WTC11 (cell line): ENCODE data around the gene ABTB2. TPM values are rescaled to one million over a fixed set of nuclear protein-coding genes. Genes with fewer than 3 reads are reported as not detected.
A peak's percentile ranks its signal among the peaks of the same experiment; 100 is the strongest.

Experiments used
- ATAC-seq: fragments of 200-7000 bp; cut with Tn5 transposase; 2 replicates; pipeline ENCODE4 v1.10.0; 2021; ENCODE audit warnings: mild to moderate bottlenecking, moderate library complexity
- CTCF ChIA-PET: fragments of 300-600 bp; sonication (Branson Sonifier 250); formaldehyde crosslinking; loops from one replicate; lab custom pipeline; 2021; ENCODE audit warnings: antibody characterized with exemption; lab: Charles Lee
- POLR2A ChIA-PET: fragments of 350-600 bp; sonication (Branson Sonifier 250); formaldehyde crosslinking; loops from one replicate; lab custom pipeline; 2021; ENCODE audit warnings: antibody characterized with exemption; lab: Charles Lee
- DNase-seq: peaks from one replicate; pipeline ENCODE4 v3.0.0; 2021; ENCODE audit warnings: low spot score
- H3K27ac Mint-ChIP-seq: 2 replicates; pipeline ENCODE4 v1.8.0; 2021; ENCODE audit warnings: mixed read lengths
- H3K27me3 Mint-ChIP-seq: 2 replicates; pipeline ENCODE4 v1.8.0; 2021; ENCODE audit warnings: low read depth, mild to moderate bottlenecking, moderate library complexity, mixed read lengths
- H3K36me3 Mint-ChIP-seq: 2 replicates; pipeline ENCODE4 v1.8.0; 2021; ENCODE audit warnings: mixed read lengths
- H3K4me1 Mint-ChIP-seq: 2 replicates; pipeline ENCODE4 v1.8.0; 2022; ENCODE audit warnings: mixed read lengths
- H3K4me3 Mint-ChIP-seq: 2 replicates; pipeline ENCODE4 v1.8.0; 2021; ENCODE audit warnings: mild to moderate bottlenecking, moderate library complexity, mixed read lengths
- H3K9me3 Mint-ChIP-seq: 2 replicates; pipeline ENCODE4 v1.8.0; 2021; ENCODE audit warnings: mixed read lengths
- ATF1 ChIP-seq: sonication (generic); formaldehyde crosslinking; IDR thresholded peaks from 2 replicates; pipeline ENCODE4 v1.8.1; 2023; ENCODE audit warnings: mild to moderate bottlenecking, moderate library complexity, missing genetic modification reagents
- CBFB ChIP-seq: sonication (generic); formaldehyde crosslinking; IDR thresholded peaks from 2 replicates; pipeline ENCODE4 v1.8.1; 2022; ENCODE audit warnings: mild to moderate bottlenecking, low read depth, missing genetic modification reagents
- ESRRA ChIP-seq: sonication (generic); formaldehyde crosslinking; IDR thresholded peaks from 2 replicates; pipeline ENCODE4 v1.8.1; 2022; ENCODE audit warnings: mild to moderate bottlenecking, missing genetic modification reagents, borderline replicate concordance
- GRHL2 ChIP-seq: fragments of 250-450 bp; sonication (Bioruptor Pico); IDR thresholded peaks from 2 replicates; pipeline ENCODE4 v1.8.0; 2022; ENCODE audit warnings: mild to moderate bottlenecking, moderate library complexity; ENCODE audit not compliant: insufficient replicate concordance, severe bottlenecking
- GTF2I ChIP-seq: fragments of 250-450 bp; sonication (Bioruptor Pico); conservative IDR thresholded peaks from 2 replicates; pipeline ENCODE4 v1.4.0; 2021; ENCODE audit warnings: mild to moderate bottlenecking
- JUN ChIP-seq: sonication (generic); formaldehyde crosslinking; IDR thresholded peaks from 2 replicates; pipeline ENCODE4 v1.8.0; 2023; ENCODE audit warnings: mild to moderate bottlenecking, missing genetic modification reagents
- MXD4 ChIP-seq: fragments of 250-450 bp; sonication (Bioruptor Pico); IDR thresholded peaks from 2 replicates; pipeline ENCODE4 v1.8.0; 2021; ENCODE audit warnings: mild to moderate bottlenecking, moderate library complexity, borderline replicate concordance
- NFATC4 ChIP-seq: fragments of 250-450 bp; sonication (Bioruptor Pico); IDR thresholded peaks from 2 replicates; pipeline ENCODE4 v1.9.0; 2021; ENCODE audit warnings: mild to moderate bottlenecking
- OVOL2 ChIP-seq: fragments of 250-450 bp; sonication (Bioruptor Pico); IDR thresholded peaks from 2 replicates; pipeline ENCODE4 v1.9.0; 2021; ENCODE audit warnings: mild to moderate bottlenecking, borderline replicate concordance
- PRRX2 ChIP-seq: fragments of 250-450 bp; sonication (Bioruptor Pico); IDR thresholded peaks from 2 replicates; pipeline ENCODE4 v1.8.0; 2021; ENCODE audit warnings: mild to moderate bottlenecking
- RELA ChIP-seq: sonication (generic); formaldehyde crosslinking; IDR thresholded peaks from 2 replicates; pipeline ENCODE4 v1.8.1; 2022; ENCODE audit warnings: missing genetic modification reagents, mild to moderate bottlenecking, borderline replicate concordance
- SOX15 ChIP-seq: fragments of 250-450 bp; sonication (Bioruptor Pico); IDR thresholded peaks from 2 replicates; pipeline ENCODE4 v1.9.0; 2021; ENCODE audit warnings: mild to moderate bottlenecking
- USF2 ChIP-seq: sonication (generic); formaldehyde crosslinking; IDR thresholded peaks from 2 replicates; pipeline ENCODE4 v1.8.1; 2023; ENCODE audit warnings: mild to moderate bottlenecking, missing genetic modification reagents, moderate library complexity
- ZNF121 ChIP-seq: sonication (generic); formaldehyde crosslinking; IDR thresholded peaks from 2 replicates; pipeline ENCODE4 v1.8.0; 2023; ENCODE audit warnings: missing genetic modification reagents
- ZNF138 ChIP-seq: sonication (generic); formaldehyde crosslinking; conservative IDR thresholded peaks from 2 replicates; pipeline ENCODE4 v1.8.1; 2022; ENCODE audit warnings: mild to moderate bottlenecking, moderate library complexity, missing genetic modification reagents
- ZNF232 ChIP-seq: sonication (generic); formaldehyde crosslinking; IDR thresholded peaks from 2 replicates; pipeline ENCODE4 v1.8.0; 2022; ENCODE audit warnings: mild to moderate bottlenecking, missing genetic modification reagents
- ZNF263 ChIP-seq: sonication (generic); formaldehyde crosslinking; IDR thresholded peaks from 2 replicates; pipeline ENCODE4 v1.8.1; 2022; ENCODE audit warnings: low read depth, mild to moderate bottlenecking, moderate library complexity, missing genetic modification reagents
- ZNF317 ChIP-seq: sonication (generic); formaldehyde crosslinking; IDR thresholded peaks from 2 replicates; pipeline ENCODE4 v1.8.1; 2023; ENCODE audit warnings: low read depth, mild to moderate bottlenecking, moderate library complexity, missing genetic modification reagents, borderline replicate concordance
- ZNF396 ChIP-seq: fragments of 250-450 bp; sonication (Bioruptor Pico); IDR thresholded peaks from 2 replicates; pipeline ENCODE4 v1.8.0; 2021; ENCODE audit warnings: mild to moderate bottlenecking, moderate library complexity, borderline replicate concordance
- total RNA-seq: library from RNA; stranded (reverse); gene quantifications from 3 replicates; pipeline ENCODE4 v1.2.3, GENCODE V29; 2021
- TF ChIP-seq, protein P1 (sequence below): sonication (generic); formaldehyde crosslinking; IDR thresholded peaks from 2 replicates; pipeline ENCODE4 v1.8.0; 2022; ENCODE audit warnings: mild to moderate bottlenecking, missing genetic modification reagents
- TF ChIP-seq, protein P2 (sequence below): fragments of 250-450 bp; sonication (Bioruptor Pico); conservative IDR thresholded peaks from 2 replicates; pipeline ENCODE4 v1.9.0; 2021; ENCODE audit warnings: mild to moderate bottlenecking

ABTB2 gene
- total RNA-seq, 1 experiment from 2014 or later: 12.8 TPM

- ATAC-seq (peak; percentile 62), DNase-seq (no peak)
- Mint-ChIP-seq H3K4me1 (peaks cover 65% of the 10 kb centered on the region), H3K36me3 (no peaks in the 10 kb centered on the region; the same call in 1 of the 2 replicates), H3K4me3 (no peak overlapping the region), H3K9me3 (no peaks in the 10 kb centered on the region), H3K27ac (peak overlapping the region; percentile 51; the same call in 1 of the 2 replicates), H3K27me3 (no peaks in the 10 kb centered on the region)
- CTCF ChIA-PET: interaction anchor here (0.7 to 1.8 kb wide), 4 partner anchors 25 to 153 kb away, joined by 3 to 12 read pairs (median 4); partner anchors contain the start of gene ABTB2
- TF ChIP-seq, protein P1, sequence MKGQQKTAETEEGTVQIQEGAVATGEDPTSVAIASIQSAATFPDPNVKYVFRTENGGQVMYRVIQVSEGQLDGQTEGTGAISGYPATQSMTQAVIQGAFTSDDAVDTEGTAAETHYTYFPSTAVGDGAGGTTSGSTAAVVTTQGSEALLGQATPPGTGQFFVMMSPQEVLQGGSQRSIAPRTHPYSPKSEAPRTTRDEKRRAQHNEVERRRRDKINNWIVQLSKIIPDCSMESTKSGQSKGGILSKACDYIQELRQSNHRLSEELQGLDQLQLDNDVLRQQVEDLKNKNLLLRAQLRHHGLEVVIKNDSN (CRISPR knock-in tag): no peak
- TF ChIP-seq ATF1 (CRISPR knock-in tag) (no peak), SOX15 (CRISPR knock-in tag) (no peak), PRRX2 (no peak), ZNF263 (CRISPR knock-in tag) (no peak), GRHL2 (CRISPR knock-in tag) (no peak), GTF2I (no peak), RELA (CRISPR knock-in tag) (no peak), ZNF232 (CRISPR knock-in tag) (no peak)
- TF ChIP-seq, protein P2, sequence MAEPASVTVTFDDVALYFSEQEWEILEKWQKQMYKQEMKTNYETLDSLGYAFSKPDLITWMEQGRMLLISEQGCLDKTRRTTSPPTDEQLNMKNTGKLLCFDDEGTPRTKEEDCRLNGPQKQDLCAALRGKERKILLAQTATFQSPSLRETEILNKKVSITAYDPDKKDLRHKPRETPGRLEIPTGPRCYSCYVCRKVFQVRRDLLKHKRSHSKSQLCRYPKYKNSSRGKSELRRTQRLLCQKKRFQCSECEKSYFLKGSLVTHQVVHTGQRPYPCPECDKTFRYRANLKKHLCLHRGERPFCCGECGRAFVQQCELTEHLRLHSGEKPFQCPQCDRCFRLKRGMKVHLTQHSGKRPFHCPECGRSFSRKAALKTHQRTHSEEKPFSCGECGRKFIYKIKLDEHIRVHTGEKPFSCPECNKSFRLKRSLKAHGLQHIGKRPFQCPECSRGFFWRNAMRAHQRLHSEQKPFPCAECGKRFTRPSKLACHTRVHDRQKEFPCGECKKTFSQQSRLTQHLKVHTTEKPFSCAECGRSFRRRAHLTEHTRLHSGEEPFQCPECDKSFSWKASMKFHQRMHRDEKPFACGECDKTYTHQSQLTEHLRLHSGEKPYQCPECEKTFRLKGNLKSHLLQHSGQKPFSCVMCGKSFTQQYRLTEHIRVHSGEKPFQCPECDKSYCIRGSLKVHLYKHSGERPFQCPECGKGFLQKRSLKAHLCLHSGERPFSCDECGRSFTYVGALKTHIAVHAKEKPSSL (CRISPR knock-in tag): no peak
- POLR2A ChIA-PET: interaction anchor here (0.6 kb wide), 1 partner anchor 242 kb away, joined by 5 read pairs; no protein-coding TSS in a partner anchor
These were observed 153.2 kb downstream of the ABTB2 start for GRCh38 chr11:34204396-34205279.

GRCh38 chr11:34203377-34203871, 154.4 kb downstream of the ABTB2 start:
- POLR2A ChIA-PET: no interaction called here
- H3K4me1 Mint-ChIP-seq: peaks cover 66% of the 10 kb centered on the region
- H3K36me3 Mint-ChIP-seq: no peaks in the 10 kb centered on the region; the same call in 1 of the 2 replicates
- TF ChIP-seq ZNF138 (CRISPR knock-in tag): no peak
- no peak for TF ChIP-seq NFATC4 (CRISPR knock-in tag)
- TF ChIP-seq OVOL2: no peak
- no peak for TF ChIP-seq ZNF121 (CRISPR knock-in tag)
- no peak for TF ChIP-seq MXD4 (CRISPR knock-in tag)
- no peak for TF ChIP-seq ZNF317 (CRISPR knock-in tag)
- TF ChIP-seq CBFB: no peak
- TF ChIP-seq ZNF232 (CRISPR knock-in tag): no peak
- no peak for TF ChIP-seq ESRRA (CRISPR knock-in tag)
- TF ChIP-seq GTF2I: no peak
- TF ChIP-seq JUN (CRISPR knock-in tag): no peak
- no peak for TF ChIP-seq ZNF396 (CRISPR knock-in tag)
- no peak for TF ChIP-seq USF2
- TF ChIP-seq RELA (CRISPR knock-in tag): no peak
- no peak for TF ChIP-seq GRHL2 (CRISPR knock-in tag)
- TF ChIP-seq, all 79 proteins: peak for 0
- Mint-ChIP-seq H3K27me3 (no peaks in the 10 kb centered on the region), H3K27ac (peak overlapping the region; percentile 61; the same call in 1 of the 2 replicates), H3K9me3 (no peaks in the 10 kb centered on the region), H3K4me3 (no peak overlapping the region)
- DNase-seq: no peak
- CTCF ChIA-PET: interaction anchor here (0.7 to 1.8 kb wide), 6 partner anchors 9 to 155 kb away, joined by 3 to 12 read pairs (median 3); partner anchors contain the start of gene ABTB2
- no peak for ATAC-seq
